ENCODE measurements around the gene NCAPH2. TPM values are rescaled to one million over a fixed set of nuclear protein-coding genes. Genes with fewer than 3 reads are reported as not detected.
A peak's percentile ranks its signal among the peaks of the same experiment; 100 is the strongest.

Gene NCAPH2
- total and polyA plus RNA-seq, 9 of the 15 experiments (the other 6 are each of a cell fraction or from before 2014, with no cell fraction given) = 3.6 to 88.6 (median 32.4) TPM

GRCh38 chr22:50531546-50531961 lies 23.5 kb downstream of the NCAPH2 start:
- Histone ChIP-seq H3K27ac (ENCODE audit: extremely low read depth, low read depth, low read length) (no peak overlapping the region), H2AFZ (ENCODE audit: low read depth, low read length) (no peak overlapping the region), H4K20me1 (replicated peaks; ENCODE audit: control insufficient read depth, insufficient read depth, low read length) (no peaks in the 10 kb centered on the region), H3K4me2 (ENCODE audit: insufficient read depth, low read length) (no peak overlapping the region), H3K4me1 (replicated peaks in 1 of 2; ENCODE audit: control insufficient read depth in 2 of 2, insufficient read depth in 2 of 2, low read length in 2 of 2) (peaks cover 17 to 46% of the 10 kb centered on the region in 2 experiments; a peak in 4 of 5 replicates), H3K9me1 (ENCODE audit: control insufficient read depth, insufficient read depth, low read length) (no peaks in the 10 kb centered on the region), H3K9me3 (replicated peaks; ENCODE audit: control insufficient read depth, insufficient read depth, low read depth, low read length) (0 out of 2 replicates have a peak, but pooled peaks cover 2% of the 10 kb centered on the region), H3K27me3 (ENCODE audit: control insufficient read depth in 2 of 2, insufficient read depth in 2 of 2, low read length in 2 of 2) (no peaks in the 10 kb centered on the region), H3K79me2 (ENCODE audit: control insufficient read depth, insufficient read depth, low read length) (peaks cover 7% of the 10 kb centered on the region; the same call in 2 of the 3 replicates), H3K36me3 (ENCODE audit: control insufficient read depth, insufficient read depth, low read length) (no peaks in the 10 kb centered on the region), H3K9ac (ENCODE audit: insufficient read depth in 1 of 2, low read depth in 2 of 2, low read length in 2 of 2) (no peak overlapping the region), H3K4me3 (no peak overlapping the region)
- 0 out of 2 replicates have a peak, but pooled peaks have one; percentile 14 for TF ChIP-seq POLR2G (IDR thresholded peaks at IDR 0.05; ENCODE audit: low read depth, low read length)
- TF ChIP-seq RBFOX2 (IDR thresholded peaks at IDR 0.05; ENCODE audit: low read depth, low read length) = 0 out of 2 replicates have a peak, but pooled peaks have one; percentile 21
- no peak for TF ChIP-seq SLC30A9 (CRISPR knock-in tag; IDR thresholded peaks at IDR 0.05)
- CTCF ChIA-PET (ENCODE audit: low intra/inter-chr PET ratio) = no interaction called here
- no CpG with 5 or more reads among the region's 44 CpGs for WGBS (ENCODE audit: insufficient coverage, low coverage, missing lambda C conversion rate)
- no TSS peak for BruUV-seq (replicated peaks)
- FAIRE-seq (no peak), DNase-seq (ENCODE audit: extremely low read depth in 1 of 4, low spot score in 3 of 4) (no peak), ATAC-seq (no peak)
- in situ Hi-C loops (cut with MboI) (no loop called here), intact Hi-C loops (cut with micrococcal nuclease) (no loop called here)
- POLR2A ChIA-PET = no interaction called here

GRCh38 chr22:50531962-50532674 lies 24.1 kb downstream of the NCAPH2 start:
- intact Hi-C loops (cut with micrococcal nuclease) (no loop called here), in situ Hi-C loops (cut with MboI) (no loop called here)
- H3K4me1 ChIP-seq (replicated peaks in 1 of 2; ENCODE audit: control insufficient read depth in 2 of 2, insufficient read depth in 2 of 2, low read length in 2 of 2) = peaks cover 12 to 40% of the 10 kb centered on the region in 2 experiments; a peak in 4 of 5 replicates
- H3K9ac ChIP-seq (ENCODE audit: insufficient read depth in 1 of 2, low read depth in 2 of 2, low read length in 2 of 2) = no peak overlapping the region
- H4K20me1 ChIP-seq (replicated peaks; ENCODE audit: control insufficient read depth, insufficient read depth, low read length) = no peaks in the 10 kb centered on the region
- peaks cover 2% of the 10 kb centered on the region; the same call in 1 of the 3 replicates for H3K79me2 ChIP-seq (ENCODE audit: control insufficient read depth, insufficient read depth, low read length)
- CTCF ChIA-PET (ENCODE audit: low intra/inter-chr PET ratio) = no interaction called here
- 88% methylated on average over 3 of the region's 56 CpGs for WGBS (ENCODE audit: insufficient coverage, low coverage, missing lambda C conversion rate)
- no peaks in the 10 kb centered on the region for H3K9me1 ChIP-seq (ENCODE audit: control insufficient read depth, insufficient read depth, low read length)
- no peak overlapping the region for H2AFZ ChIP-seq (ENCODE audit: low read depth, low read length)
- no peak overlapping the region for H3K4me2 ChIP-seq (ENCODE audit: insufficient read depth, low read length)
- no peaks in the 10 kb centered on the region for H3K36me3 ChIP-seq (ENCODE audit: control insufficient read depth, insufficient read depth, low read length)
- TF ChIP-seq KLF10 (CRISPR knock-in tag; IDR thresholded peaks at IDR 0.05) (no peak), ZBTB33 (CRISPR knock-in tag; IDR thresholded peaks at IDR 0.05) (peak; percentile 64), PCBP1 (IDR thresholded peaks at IDR 0.05; ENCODE audit: low read depth, low read length, poor library complexity, severe bottlenecking) (peak; percentile 51), POLR2G (IDR thresholded peaks at IDR 0.05; ENCODE audit: low read depth, low read length) (0 out of 2 replicates have a peak, but pooled peaks have one; percentile 16)
- no peaks in the 10 kb centered on the region for H3K27me3 ChIP-seq (ENCODE audit: control insufficient read depth in 2 of 2, insufficient read depth in 2 of 2, low read length in 2 of 2)
- DNase-seq (ENCODE audit: extremely low read depth in 1 of 4, low spot score in 3 of 4) (no peak), FAIRE-seq (no peak), ATAC-seq (no peak)
- H3K9me3 ChIP-seq (replicated peaks; ENCODE audit: control insufficient read depth, insufficient read depth, low read depth, low read length) = 0 out of 2 replicates have a peak, but pooled peaks cover 2% of the 10 kb centered on the region
- no peak overlapping the region for H3K27ac ChIP-seq (ENCODE audit: extremely low read depth, low read depth, low read length)
- no peak overlapping the region for H3K4me3 ChIP-seq
- POLR2A ChIA-PET = interaction anchor here (0.8 kb wide), 1 partner anchor 16 kb away, joined by 3 read pairs; no protein-coding TSS in a partner anchor
- BruUV-seq (replicated peaks) = no TSS peak
